Effector CD4-positive, alpha-beta T cell (primary cell): ENCODE data around the gene FAM98B.
A peak's percentile ranks its signal among the peaks of the same experiment; 100 is the strongest.

Experiments
- DNase-seq: peaks from one replicate; pipeline ENCODE4 v3.0.0-alpha.2; 2020

FAM98B gene

DNA sequence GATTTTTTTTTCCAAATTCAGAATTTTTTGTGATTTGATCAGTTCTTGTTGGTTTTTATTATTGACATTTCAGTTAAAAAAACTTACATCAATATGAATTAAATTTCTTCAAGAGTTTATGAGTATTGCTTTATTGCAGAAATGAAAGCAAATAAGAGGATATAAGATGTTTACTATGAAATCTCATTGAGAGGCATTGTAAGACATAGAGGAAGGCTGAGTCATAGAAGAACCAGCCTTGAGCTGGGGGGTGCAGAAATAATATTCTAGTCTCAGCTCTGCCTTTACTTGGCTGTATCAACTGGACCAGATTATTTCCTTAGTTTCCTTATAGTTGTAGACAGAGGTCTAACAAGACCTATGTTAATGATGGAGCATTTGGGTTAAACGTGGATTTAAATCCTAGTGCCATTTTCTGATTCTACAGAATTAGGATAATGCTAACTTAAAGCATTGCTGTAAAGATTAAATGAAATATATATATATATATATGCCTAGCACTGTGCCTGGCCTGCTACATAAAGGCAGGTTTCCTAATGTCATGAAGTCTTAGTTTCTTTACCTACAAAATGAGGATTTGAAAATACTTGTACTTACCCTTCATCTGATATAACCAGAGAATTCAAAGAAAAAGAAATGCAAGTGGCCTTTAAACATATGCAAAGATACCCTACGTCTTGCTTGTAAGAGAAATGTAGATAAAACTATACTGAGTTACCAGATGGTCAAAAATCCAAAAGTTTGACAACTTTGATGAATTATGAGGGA is 7.3 kb downstream of the FAM98B start:
- no peak for DNase-seq

GRCh38 chr15:38463893-38464292 is 10.0 kb downstream of the FAM98B start:
- no peak for DNase-seq

- no peak for DNase-seq
These were observed 10.7 kb downstream of the FAM98B start for GRCh38 chr15:38464675-38465074.

DNA sequence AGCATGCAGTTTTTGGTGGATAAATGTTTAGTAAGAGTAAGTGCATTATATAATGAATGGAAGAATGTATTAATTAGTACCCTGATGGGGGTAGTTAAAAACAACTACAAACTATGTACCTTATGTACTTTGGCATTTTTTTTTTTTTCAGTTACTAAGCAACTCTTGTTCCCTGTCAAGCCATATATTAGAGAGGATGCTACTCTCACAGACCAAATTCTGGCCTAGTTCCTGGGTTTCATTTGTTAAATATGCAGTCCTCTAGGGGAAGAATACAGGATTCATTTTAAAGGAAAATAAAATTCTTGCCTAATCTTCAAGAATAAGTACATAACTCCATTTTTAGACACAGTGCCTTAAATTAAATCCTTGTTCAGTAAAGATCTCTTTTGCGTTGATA is 16.9 kb downstream of the FAM98B start:
- DNase-seq = no peak

DNA sequence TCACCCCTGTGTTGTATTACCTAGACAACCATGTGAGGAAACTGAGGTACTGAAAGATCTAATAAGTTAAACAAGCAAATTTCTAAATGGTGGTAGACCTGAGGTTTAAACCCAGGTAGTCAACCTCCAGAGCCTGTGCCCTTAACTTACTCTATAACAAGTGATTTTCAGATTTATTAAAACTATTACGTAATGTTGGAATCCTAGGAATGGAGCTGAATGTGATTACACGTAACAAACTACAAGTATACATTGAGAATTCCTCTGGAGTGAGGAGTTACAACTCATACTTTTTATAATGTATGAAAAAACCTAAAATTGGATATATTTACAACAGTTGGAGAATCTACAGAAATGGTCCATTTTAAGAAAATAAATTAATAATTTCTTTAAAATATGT is 18.0 kb downstream of the FAM98B start:
- no peak for DNase-seq

- DNase-seq = peak; percentile 35
These were observed 20.3 kb downstream of the FAM98B start for GRCh38 chr15:38474155-38474757.

GRCh38 chr15:38475361-38475760 is 21.4 kb downstream of the FAM98B start:
- no peak for DNase-seq

DNA sequence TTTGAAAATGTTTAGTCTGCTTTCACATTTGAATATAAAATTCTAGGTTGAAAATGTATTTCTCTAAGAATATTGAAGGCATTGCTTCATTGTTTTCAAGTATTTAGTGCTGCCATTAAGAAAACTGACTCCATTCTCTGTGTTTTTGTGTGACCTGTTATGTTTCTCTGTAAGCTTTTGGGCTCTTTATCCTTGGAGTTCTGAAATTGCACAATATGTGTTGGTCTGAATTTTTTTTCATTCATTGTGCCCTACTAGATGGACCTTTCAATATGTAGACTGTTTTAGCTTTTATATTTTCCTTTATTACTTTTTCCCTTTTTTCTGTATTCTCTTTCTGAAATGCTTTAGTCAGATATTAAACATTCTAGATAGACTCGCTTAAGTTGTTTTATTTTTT is 22.2 kb downstream of the FAM98B start:
- DNase-seq = no peak

- no peak for DNase-seq
These were observed 23.7 kb downstream of the FAM98B start for GRCh38 chr15:38477637-38478036.

- no peak for DNase-seq
These were observed 25.3 kb downstream of the FAM98B start for GRCh38 chr15:38479266-38479665.

DNA sequence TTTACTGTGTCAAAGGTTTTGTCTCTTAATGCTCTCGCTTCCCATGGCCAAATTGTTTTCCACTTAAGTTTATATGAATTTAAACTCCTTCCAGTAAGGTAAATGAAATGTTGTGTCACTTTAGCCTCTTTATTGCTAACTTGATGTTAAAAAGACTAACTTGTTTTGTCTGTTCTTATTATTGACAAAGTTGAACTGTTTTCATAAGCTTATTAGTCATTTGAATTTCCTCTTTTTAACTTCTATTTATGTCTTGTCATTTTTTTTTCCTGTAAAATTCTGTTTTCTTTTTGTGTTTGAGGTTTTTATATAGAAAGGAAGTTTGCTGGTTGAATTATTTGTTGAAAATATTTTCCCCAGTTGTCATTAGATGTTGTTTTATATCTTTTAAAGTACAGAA is 25.8 kb downstream of the FAM98B start:
- DNase-seq = no peak

DNA sequence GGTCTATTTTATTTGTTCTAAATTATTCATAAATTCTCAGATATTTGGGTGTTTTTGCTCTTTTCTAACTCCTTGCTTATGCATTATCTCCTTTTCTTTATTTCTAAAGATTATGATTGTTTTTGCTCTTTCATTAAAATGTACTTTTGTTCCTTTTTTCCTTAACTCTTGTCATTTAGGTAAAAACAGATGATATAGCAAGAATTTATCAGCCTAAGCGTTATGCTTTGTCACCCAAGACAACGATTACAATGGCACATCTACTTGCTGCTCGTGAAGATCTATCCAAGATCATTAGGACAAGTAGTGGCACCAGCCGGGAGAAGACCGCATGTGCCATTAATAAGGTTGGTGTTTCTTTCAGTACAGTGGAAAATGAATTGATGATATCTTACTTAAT is 27.2 kb downstream of the FAM98B start:
- DNase-seq = no peak

DNA sequence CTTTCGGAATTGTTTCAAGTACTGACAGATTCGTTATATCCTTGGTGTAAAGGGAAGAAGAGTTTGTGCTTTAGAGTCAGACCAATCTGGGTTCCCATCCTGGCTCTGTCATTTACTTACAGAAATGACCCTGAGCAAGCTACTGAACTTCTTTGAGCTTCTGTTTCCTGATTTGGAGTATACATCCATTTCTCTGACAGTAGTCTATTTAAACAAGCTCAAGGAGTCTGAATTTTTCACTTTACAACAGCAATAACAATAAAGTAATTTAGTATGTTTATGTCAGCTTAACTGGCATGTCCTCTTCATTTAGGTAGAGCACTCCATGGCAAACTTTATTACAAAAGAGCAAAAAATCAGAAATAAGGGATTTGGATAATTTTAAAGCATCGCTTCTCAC is 27.8 kb downstream of the FAM98B start:
- no peak for DNase-seq

GRCh38 chr15:38482572-38482971 is 28.6 kb downstream of the FAM98B start:
- no peak for DNase-seq

DNA sequence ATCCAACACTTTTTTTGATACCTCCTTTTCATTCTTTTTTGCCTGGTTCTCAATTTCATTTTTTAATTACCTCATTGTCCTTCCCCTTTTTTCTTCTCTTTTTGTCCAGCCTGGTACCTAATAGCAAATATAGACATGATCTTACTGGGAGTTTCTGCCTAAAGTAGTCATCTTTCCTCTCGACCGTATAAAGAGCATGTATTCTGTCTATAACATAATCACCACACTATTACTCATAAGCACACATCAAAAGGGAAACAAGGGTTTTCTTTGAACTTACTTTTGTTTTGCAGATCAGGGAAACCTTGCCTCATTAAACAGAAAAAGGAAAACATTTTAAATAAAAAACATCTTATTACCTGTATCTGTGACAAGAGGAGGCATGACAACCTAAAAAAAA is 33.0 kb downstream of the FAM98B start:
- no peak for DNase-seq

- DNase-seq = no peak
These were observed 33.5 kb downstream of the FAM98B start for GRCh38 chr15:38487378-38487777.

GRCh38 chr15:38490242-38490922 is 36.5 kb downstream of the FAM98B start:
- DNase-seq = no peak

GRCh38 chr15:38496151-38496550 is 42.2 kb downstream of the FAM98B start:
- no peak for DNase-seq

- DNase-seq = no peak
These were observed 45.7 kb downstream of the FAM98B start for GRCh38 chr15:38499651-38500050.

DNA sequence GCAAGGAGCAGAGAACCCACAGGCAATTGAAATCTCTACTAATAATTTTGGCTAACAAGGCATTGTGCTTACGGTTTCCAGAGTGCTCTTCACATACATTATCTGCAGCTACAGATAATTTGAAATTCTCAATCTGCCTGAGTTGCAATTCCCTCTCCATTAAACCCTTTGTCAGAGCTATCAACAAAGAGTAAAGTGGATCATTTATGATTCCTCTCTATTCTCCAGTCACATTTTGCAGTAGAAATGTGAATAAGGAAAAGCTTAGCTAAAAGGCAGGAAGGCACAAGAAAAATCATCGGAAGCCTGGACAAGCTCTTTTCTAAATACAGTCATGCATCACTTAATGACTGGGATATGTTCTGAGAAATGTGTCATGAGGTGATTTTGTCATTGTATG is 49.6 kb downstream of the FAM98B start:
- no peak for DNase-seq

DNA sequence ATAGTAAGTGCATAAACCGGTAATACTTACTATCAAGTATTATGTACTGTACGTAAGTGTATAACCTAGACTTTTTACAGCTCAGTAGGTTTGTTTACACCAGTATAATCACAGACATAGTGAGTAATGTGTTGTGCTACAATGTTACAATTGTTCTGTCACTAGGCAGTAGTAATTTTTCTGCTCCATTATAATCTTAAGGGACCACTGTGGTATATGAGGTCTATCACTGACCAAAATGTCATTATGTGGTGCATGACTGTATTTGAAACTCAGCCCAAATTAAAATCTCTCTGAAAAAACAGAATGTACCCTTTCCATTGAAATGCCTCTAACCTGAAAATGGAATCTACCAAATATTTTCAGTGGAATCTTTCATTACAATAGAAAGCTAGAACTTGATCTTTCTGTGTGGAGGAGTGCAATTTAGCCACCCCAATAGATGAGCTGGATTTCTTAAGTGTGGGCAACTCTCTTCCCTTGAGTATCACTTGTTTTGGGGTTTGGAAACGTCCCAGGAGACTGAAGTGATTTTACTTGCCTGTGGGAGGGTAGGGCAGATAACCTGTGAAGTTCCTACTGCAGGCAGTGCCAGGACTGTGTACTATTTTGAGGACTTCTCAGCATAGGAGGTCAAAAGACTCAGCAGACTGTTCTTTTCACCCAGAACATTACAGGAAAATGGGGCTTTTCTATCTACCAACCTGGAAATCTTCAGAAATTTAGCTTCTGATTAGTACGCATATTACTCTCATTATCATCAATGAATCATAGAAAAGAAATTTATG is 50.9 kb downstream of the FAM98B start:
- no peak for DNase-seq

- no peak for DNase-seq
These were observed 53.1 kb downstream of the FAM98B start for GRCh38 chr15:38506997-38507396.

DNA sequence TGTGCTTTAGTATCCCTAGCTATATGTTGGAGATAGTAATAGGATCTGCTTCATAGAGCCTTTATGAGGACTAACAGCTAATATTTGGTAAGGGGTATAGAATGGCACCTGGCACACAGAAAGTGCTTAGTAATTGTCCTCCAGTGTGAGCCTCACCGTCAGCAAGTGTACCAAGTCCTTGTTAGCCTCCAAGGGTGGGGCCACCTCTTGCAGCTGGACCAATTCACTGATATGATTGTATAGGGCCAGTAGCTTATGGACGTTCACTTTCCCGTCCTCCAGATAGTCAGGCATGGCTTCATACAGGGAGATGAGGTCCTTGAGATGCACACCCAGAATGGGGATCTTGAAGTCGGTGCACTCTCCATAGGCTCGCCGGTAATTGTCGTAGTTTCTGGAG is 53.6 kb downstream of the FAM98B start:
- no peak for DNase-seq
